GM21528 (cell line): Measurements from ENCODE around the gene OR10H5.
"Not testable (repeated sequence)": the region's sequence is repeated elsewhere in the genome, so short reads cannot be mapped to it uniquely, and the experiment has no call there.

Experiments used
- ATAC-seq: cut with Tn5 transposase; IDR thresholded peaks from one replicate; pipeline ENCODE4 v1.9.1; 2021; ENCODE audit warnings: mild to moderate bottlenecking, moderate library complexity; ENCODE audit not compliant: unreplicated experiment, low FRiP score

The OR10H5 gene

DNA sequence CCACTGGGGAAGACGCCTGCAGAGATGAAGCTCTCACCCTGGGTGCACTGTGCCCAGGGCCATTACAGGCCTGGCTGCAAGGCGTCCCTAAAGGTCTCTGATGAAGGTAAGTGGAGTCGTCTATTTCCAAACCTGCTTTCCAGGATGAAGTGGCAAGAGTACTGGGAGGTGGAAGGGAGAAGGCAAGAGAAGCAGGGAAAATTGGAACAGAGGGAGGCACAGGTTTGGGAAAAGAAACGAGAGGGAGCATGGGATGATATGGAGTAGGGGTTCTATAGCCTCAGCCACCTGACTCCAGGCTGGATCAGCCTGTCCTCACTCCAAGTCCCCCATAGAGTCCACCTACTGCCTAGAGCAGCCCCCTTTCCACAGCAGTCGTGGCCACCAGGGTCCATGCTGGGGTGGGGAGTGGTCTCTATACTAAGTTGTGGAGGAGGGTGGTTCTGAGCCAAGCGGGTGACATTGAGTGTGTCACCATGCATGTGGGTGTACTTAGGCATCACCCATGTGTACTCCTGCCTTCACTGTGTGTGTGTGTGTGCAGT, at the start of gene OR10H5:
Gene OR10H5, plus strand, starts transcription at position 51 of the 545 bp plus-strand sequence. CDS start 6,388 bp downstream, outside the sequence.
- no peak for ATAC-seq

- ATAC-seq, result no peak
Observed at GRCh38 chr19:15737722-15738121, 49.7 kb upstream of the OR10H5 start, which contains the start of gene OR10H3. TSS of gene OR10H3 (plus strand) at chr19:15737985. CDS start at chr19:15741393, 3,408 bp downstream.

DNA sequence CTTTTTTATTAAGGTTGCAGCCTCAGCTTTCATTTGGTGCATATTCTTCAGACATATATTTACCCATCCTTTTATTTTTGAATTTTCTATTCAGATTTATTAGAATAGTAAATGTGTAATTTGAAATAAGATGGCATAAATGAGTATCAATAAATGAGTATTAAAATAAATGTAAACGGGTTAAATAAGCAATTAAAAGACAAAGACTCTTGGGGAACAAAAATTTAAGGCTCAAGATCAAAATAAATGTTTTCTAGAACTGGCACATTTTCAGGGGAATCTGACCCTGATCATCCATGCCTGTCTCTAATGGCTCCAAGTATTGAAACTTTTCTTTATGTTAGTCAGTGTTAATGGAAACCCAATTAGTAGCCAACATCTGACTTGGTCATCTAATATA, 46.7 kb upstream of the OR10H5 start:
- ATAC-seq, result no peak

GRCh38 chr19:15748239-15748638, 39.2 kb upstream of the OR10H5 start:
- ATAC-seq, result no peak

GRCh38 chr19:15758379-15758778, 29.1 kb upstream of the OR10H5 start:
- ATAC-seq, result no peak

- ATAC-seq, result no peak
Observed at GRCh38 chr19:15759962-15760565, 27.4 kb upstream of the OR10H5 start.

DNA sequence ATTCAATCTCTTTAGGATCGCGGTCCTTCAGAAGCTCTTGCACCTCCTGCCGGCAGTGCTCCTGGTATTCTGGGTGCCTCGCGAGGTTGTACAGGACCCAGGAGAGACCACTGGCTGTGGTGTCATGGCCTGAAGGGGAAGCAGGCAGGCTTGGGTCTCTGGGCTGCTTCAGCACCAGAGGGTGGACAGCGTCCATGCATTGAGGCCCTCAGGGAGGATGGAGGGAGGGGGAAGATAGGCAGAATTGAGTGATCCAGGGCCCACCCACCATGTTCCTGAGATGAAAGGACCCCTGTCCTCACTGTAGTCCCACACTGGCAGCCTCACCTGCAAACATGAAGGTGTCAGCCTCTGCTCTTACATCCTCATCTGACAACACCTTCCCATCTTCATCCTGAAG, 17.9 kb upstream of the OR10H5 start:
- ATAC-seq, result no peak

DNA sequence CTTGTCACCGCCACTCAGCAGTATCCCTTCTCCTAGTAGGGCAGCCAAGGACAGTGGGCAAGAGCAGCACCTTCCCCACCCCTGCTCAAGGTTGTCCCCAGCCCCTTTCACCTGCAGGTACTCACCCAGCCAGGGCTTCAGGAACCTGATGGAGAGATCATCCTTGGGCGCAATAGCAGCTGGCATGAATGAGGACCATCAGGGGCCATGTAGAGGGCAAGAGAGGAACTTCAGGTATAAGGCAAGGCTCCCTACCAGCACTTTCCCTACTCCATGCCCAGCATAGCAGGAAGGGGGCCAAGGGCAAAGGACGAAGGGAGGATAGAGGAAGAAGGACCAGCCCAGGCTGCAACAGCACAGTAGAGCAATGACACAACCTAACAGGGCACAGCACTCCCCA, 13.3 kb upstream of the OR10H5 start:
- ATAC-seq, result not testable (repeated sequence)

DNA sequence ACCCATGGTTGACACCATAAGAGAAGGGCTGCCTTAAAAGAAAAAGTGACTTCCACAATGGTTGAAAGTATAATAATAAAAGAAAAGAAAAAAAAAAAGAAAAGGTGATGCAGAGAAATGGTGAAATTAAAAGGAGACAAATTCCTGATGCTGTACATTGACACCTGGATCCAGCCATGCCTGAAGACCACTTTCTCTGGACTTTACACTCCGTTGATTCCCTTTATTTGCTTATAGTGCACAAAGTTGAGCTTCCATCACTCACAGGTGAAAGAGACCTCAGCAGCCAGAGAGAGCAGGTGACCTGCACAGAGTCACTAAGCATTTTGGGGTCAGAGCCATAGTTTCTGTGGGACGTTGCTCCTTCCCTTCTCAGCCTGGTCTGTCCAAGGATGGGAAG, 12.2 kb upstream of the OR10H5 start:
- ATAC-seq, result no peak

DNA sequence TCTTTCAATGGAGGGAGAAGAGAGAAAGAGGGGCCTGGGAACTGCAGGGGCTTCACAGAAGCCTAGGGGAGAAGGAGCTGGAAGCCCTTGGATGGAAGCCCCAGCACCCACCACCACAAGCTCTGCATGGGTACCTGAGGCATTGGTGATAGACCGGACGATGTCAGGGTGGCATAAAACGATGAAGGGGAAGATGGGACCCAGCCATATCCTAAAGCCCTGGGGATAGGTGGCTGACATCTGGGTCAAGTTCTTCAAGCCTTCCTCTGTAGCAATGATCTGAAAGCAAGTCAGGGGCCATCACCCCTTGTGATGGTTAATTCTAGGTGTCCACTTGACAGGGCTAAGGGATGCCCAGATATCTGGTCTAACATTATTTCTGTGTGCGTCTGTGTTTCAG, 11.2 kb upstream of the OR10H5 start:
- no peak for ATAC-seq

GRCh38 chr19:15776991-15777970, 10.2 kb upstream of the OR10H5 start:
- ATAC-seq, result no peak

GRCh38 chr19:15779756-15780476, 7.5 kb upstream of the OR10H5 start:
- no peak for ATAC-seq

GRCh38 chr19:15780610-15781418, 6.6 kb upstream of the OR10H5 start:
- no peak for ATAC-seq

GRCh38 chr19:15781661-15782060, 5.8 kb upstream of the OR10H5 start:
- no peak for ATAC-seq

- no peak for ATAC-seq
Observed at GRCh38 chr19:15782211-15782610, 5.2 kb upstream of the OR10H5 start.

- ATAC-seq, result not testable (repeated sequence)
Observed at GRCh38 chr19:15782896-15783295, 4.6 kb upstream of the OR10H5 start.

- no peak for ATAC-seq
Observed at GRCh38 chr19:15788594-15789270, 1.3 kb downstream of the OR10H5 start.

DNA sequence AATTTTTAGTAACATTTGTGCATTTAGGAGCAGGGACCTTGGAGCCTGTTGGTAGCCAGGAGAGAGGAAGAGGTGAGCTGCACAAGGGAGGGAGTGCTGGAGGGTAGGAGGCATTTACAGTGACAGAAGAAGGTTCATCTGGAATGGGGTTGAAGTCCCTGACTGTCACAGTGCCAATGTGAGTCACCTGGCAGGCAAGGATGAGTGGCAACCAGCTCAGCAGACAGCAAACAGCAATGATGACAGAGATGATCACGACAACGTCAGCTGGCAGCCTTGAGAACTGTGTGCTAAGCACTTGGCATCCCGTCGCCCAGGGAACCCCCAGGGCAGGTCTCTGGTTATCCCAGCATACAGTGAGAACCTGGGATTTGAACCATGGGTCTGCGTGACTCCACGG, 2.6 kb downstream of the OR10H5 start:
- ATAC-seq, result no peak

DNA sequence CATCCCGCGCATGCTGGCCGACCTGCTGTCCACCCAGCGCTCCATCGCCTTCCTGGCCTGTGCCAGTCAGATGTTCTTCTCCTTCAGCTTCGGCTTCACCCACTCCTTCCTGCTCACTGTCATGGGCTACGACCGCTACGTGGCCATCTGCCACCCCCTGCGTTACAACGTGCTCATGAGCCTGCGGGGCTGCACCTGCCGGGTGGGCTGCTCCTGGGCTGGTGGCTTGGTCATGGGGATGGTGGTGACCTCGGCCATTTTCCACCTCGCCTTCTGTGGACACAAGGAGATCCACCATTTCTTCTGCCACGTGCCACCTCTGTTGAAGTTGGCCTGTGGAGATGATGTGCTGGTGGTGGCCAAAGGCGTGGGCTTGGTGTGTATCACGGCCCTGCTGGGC, 6.8 kb downstream of the OR10H5 start:
- ATAC-seq, result not testable (repeated sequence)
